Breast epithelium (tissue), 4 donors: ENCODE results near the gene PLEKHG4. TPM values are rescaled to one million over a fixed set of nuclear protein-coding genes. Genes with fewer than 3 reads are reported as not detected.
A peak's percentile ranks its signal among the peaks of the same experiment; 100 is the strongest.

ENCODE experiments used
- DNase-seq, 2 donors: peaks; one replicate each; pipeline ENCODE4 v3.0.0-alpha.2; 2019; ENCODE audit warnings: low spot score in 2 of 2
- H3K27ac ChIP-seq, 2 donors: fragments of 200-600 bp; sonication (generic) in 1 of 2; one replicate each; pipeline ENCODE4 v1.5.1; 2016 to 2019; ENCODE audit warnings: mild to moderate bottlenecking in 1 of 2
- H3K27me3 ChIP-seq, 2 donors: fragments of 200-600 bp; sonication (generic) in 1 of 2; one replicate each; pipeline versions ENCODE4 v1.5.1 to v1.6.0; 2017 to 2019; ENCODE audit warnings: control low read depth in 1 of 2, mild to moderate bottlenecking in 1 of 2
- H3K36me3 ChIP-seq: fragments of 200-600 bp; one replicate; pipeline ENCODE4 v1.5.1; 2019
- H3K4me1 ChIP-seq, 2 donors: fragments of 200-600 bp; sonication (generic); one replicate each; pipeline ENCODE4 v1.5.1; 2016 to 2019; ENCODE audit warnings: control low read depth in 1 of 2
- H3K4me3 ChIP-seq, 3 donors: fragments of 200-600 bp; sonication (generic); 1 replicate in 2 of 3; 2 replicates in 1 of 3; pipeline ENCODE4 v1.5.1; 2016 to 2019; ENCODE audit warnings: mild to moderate bottlenecking in 3 of 3, moderate library complexity in 2 of 3
- H3K9me3 ChIP-seq, 2 donors: fragments of 200-600 bp; sonication (generic) in 1 of 2; one replicate each; pipeline ENCODE4 v1.5.1; 2016 to 2019; ENCODE audit warnings: control low read depth in 1 of 2
- POLR2A ChIP-seq: fragments of 450-650 bp; IDR thresholded peaks from one replicate; pipeline ENCODE4 v1.6.1; 2016; ENCODE audit warnings: antibody characterized with exemption, mild to moderate bottlenecking, moderate library complexity
- POLR2AphosphoS5 ChIP-seq, 3 donors: sonication (generic); formaldehyde crosslinking; IDR thresholded peaks; one replicate each; pipeline ENCODE4 v1.6.1; 2017; ENCODE audit warnings: antibody characterized with exemption in 3 of 3
- intact Hi-C: fragments of 100-400 bp; cut with DNase I; formaldehyde crosslinking; loops from one replicate; pipeline ENCODE4 v1.15.1; 2023; ENCODE audit warnings: low total_unique reads
- total RNA-seq, 3 donors: library from RNA; depleted of rRNA; stranded (reverse); fragments of >200 nt; gene quantifications; one replicate each; pipeline ENCODE4 v1.1.0, GENCODE V29; 2016
- TF ChIP-seq, protein P1 (sequence below), 3 donors: fragments of 450-650 bp; IDR thresholded peaks; one replicate each; pipeline ENCODE4 v1.5.1; 2016 to 2017; ENCODE audit warnings: antibody characterized with exemption in 3 of 3, mild to moderate bottlenecking in 3 of 3, moderate library complexity in 3 of 3

PLEKHG4 gene
- total RNA-seq, 3 donors from 2014 or later, result 15.0 to 26.2 (median 19.8) TPM

DNA sequence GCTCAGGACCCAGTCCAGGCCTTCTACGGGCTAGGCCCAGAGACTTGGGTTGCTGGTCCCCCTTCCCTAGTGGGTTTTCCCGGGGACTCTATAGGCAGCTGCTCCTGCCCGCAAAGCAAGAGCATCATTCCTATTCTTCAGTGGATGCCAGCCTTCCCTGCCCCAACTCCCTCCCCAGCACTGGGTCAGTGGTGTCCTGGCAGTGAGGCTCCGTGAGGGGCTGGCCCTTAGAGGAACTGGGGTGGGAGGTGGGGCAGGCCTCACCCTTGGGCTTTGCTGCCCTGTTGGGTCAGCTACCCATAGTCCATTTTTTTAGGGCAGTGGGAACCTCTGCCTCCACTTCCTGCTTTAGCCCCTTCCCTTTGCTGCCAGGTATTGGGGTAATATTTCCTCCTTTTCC lies 7.9 kb upstream of the PLEKHG4 start:
- intact Hi-C loops, result no loop called here
- Histone ChIP-seq H3K27ac (no peak overlapping the region), H3K9me3 (no peaks in the 10 kb centered on the region), H3K36me3 (no peaks in the 10 kb centered on the region), H3K4me3 (no peak overlapping the region), H3K27me3 (no peaks in the 10 kb centered on the region), H3K4me1 (no peaks in the 10 kb centered on the region)
- TF ChIP-seq, protein P1, sequence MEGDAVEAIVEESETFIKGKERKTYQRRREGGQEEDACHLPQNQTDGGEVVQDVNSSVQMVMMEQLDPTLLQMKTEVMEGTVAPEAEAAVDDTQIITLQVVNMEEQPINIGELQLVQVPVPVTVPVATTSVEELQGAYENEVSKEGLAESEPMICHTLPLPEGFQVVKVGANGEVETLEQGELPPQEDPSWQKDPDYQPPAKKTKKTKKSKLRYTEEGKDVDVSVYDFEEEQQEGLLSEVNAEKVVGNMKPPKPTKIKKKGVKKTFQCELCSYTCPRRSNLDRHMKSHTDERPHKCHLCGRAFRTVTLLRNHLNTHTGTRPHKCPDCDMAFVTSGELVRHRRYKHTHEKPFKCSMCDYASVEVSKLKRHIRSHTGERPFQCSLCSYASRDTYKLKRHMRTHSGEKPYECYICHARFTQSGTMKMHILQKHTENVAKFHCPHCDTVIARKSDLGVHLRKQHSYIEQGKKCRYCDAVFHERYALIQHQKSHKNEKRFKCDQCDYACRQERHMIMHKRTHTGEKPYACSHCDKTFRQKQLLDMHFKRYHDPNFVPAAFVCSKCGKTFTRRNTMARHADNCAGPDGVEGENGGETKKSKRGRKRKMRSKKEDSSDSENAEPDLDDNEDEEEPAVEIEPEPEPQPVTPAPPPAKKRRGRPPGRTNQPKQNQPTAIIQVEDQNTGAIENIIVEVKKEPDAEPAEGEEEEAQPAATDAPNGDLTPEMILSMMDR (IDR thresholded peaks at IDR 0.05), result no peak
- TF ChIP-seq POLR2AphosphoS5 (IDR thresholded peaks at IDR 0.05) (no peak), POLR2A (no peak)
- DNase-seq, result no peak

DNA sequence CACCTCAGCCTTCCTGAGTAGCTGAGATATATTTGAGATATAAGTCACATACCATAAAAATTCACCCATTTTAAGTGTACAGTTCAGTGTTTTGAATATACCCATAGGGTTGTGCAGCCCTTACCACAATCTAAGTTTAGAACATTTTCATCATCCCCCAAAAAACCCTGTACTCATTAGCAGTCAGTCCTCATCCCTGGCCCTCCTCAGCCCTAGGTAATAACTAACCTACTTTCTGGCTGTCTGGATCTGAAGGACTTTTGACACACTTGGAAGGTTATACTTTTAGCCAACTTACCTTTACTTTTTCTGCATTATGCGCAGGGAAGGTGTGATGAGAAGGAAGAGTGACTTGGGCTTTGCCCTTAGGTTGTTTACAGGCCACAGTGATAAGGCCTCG lies 4.0 kb upstream of the PLEKHG4 start:
- Histone ChIP-seq H3K27me3 (no peaks in the 10 kb centered on the region), H3K4me3 (no peak overlapping the region), H3K36me3 (no peaks in the 10 kb centered on the region), H3K4me1 (peaks cover 7 to 8% of the 10 kb centered on the region in 2 donors), H3K9me3 (no peaks in the 10 kb centered on the region), H3K27ac (no peak overlapping the region)
- no peak for DNase-seq
- intact Hi-C loops, result no loop called here
- TF ChIP-seq POLR2A, result no peak
- no peak for TF ChIP-seq POLR2AphosphoS5 (IDR thresholded peaks at IDR 0.05)
- TF ChIP-seq, protein P1 (IDR thresholded peaks at IDR 0.05), result no peak

DNA sequence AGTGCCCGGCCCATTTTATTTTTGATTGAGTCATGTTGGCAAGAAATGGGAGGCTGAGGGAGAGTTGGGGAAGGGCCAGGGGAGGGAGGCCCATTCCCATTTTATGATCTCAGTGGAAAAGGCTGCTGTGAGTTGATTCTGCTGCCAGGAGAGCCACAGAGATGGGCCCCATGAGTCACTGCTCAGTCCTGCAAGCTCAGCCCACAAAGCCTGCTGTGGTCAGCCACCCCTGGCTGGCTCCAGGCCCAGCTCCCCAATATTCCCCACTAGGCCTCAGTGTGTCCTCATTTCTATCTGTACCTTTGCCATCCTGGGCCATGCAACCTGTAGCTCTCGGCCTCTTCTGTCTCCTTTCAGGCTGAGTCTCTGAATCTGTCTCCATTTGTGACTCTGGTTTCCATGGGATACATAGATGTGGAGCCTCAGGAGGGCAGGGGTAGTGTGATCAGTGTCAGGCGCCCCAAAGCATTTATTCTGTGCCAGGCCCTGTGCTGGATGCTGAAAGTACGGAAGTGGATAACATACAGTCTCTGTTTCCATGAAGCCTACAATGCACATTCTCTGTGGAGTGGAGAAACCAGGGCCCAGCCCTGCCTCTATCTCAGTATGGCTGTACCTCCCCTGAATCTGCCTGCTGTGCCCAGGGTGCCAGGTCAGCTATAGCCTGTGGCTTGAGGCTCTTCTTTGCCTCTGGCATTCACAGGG lies 1.9 kb upstream of the PLEKHG4 start:
- no peaks in the 10 kb centered on the region for H3K9me3 ChIP-seq
- H3K36me3 ChIP-seq, result no peaks in the 10 kb centered on the region
- intact Hi-C loops, result no loop called here
- peak overlapping the region in 2 of 3 donors; percentile 76 for H3K4me3 ChIP-seq
- H3K27me3 ChIP-seq, result no peaks in the 10 kb centered on the region
- H3K27ac ChIP-seq, result peak overlapping the region; percentile 89 to 91
- DNase-seq, result peak; percentile 68 to 81
- TF ChIP-seq POLR2A (no peak), POLR2AphosphoS5 (IDR thresholded peaks at IDR 0.05) (peak in 1 of 3 donors; percentile 23)
- TF ChIP-seq, protein P1 (IDR thresholded peaks at IDR 0.05), result no peak
- peaks cover 7 to 8% of the 10 kb centered on the region in 2 donors for H3K4me1 ChIP-seq

DNA sequence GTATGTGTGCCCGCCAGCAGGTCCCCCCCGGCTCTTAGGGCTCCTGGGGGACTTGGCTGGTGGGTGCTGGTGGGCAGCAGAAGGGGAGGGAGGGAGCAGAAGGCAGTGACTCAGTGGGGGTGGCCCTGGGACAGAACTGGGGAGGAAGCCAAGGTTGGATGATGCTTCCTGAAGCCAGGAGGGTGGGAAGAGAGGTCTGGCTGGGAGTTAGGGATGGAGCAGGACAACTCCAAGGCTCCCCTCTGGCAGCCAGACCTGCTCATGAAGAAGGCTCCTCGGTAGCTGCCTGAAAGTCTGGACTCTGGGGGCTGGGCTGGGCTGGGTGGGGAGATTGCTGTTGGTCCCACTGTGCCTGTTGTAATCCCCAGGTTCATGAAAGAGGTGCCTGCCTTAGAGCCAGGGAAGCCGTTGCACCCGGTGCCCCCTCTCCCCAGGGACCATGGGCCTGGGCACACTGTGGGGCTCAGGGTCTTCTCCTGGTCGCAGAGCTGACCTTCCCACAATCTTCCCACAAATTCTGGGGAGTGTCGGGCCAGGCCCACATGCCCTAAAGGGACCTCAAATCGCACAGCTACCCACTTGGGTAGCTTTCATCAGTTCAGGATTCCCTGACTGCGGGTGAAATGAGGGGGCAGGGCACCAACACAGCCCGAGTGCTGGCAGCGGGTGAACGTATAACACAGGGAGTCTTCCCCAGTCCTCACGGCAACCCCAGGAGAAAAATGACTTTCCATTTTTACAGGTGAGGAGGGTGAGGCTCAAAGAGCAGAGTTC lies 1.1 kb upstream of the PLEKHG4 start:
- H3K4me3 ChIP-seq, result peak overlapping the region; percentile 57 to 76 (median 76)
- TF ChIP-seq, protein P1 (IDR thresholded peaks at IDR 0.05), result no peak
- TF ChIP-seq POLR2AphosphoS5 (IDR thresholded peaks at IDR 0.05) (no peak), POLR2A (no peak)

DNA sequence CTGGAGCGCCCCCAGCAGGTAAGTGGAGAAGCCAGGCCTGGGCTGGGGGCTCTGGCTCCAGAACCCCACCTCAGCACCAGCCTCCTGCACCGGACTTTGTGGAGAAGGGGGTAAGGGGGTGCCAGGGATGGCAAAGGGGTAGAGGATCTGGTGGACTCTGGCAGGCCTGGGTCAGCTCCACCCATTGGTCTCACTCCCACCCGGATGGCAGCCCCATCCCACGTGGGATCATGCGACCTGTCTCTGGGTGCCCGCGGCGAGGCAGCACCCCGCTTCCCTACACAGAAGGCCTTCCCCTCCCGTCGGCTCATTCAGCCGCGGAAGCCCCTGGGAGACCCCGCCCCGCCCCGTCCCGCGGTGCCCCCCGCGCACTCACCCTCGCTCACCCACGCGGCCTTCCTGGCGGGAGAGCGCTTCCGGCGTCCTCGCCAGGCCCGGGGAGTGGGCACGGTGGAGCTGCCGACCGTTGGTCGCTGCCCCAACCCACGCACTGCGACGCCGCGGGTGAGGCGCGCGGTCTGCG lies 498 bp upstream of the PLEKHG4 start:
- no peak for DNase-seq
- Histone ChIP-seq H3K36me3 (no peaks in the 10 kb centered on the region), H3K27ac (peak overlapping the region; percentile 89 to 91), H3K4me1 (peaks cover 7 to 8% of the 10 kb centered on the region in 2 donors), H3K27me3 (no peaks in the 10 kb centered on the region), H3K4me3 (peak overlapping the region; percentile 57 to 76 (median 76)), H3K9me3 (no peaks in the 10 kb centered on the region)
- TF ChIP-seq, protein P1 (IDR thresholded peaks at IDR 0.05), result peak in 1 of 3 donors; percentile 10
- no peak for TF ChIP-seq POLR2AphosphoS5 (IDR thresholded peaks at IDR 0.05)
- intact Hi-C loops, result no loop called here

More for the DNA sequence above, 1.1 kb upstream of the PLEKHG4 start:
- peak overlapping the region; percentile 89 to 91 for H3K27ac ChIP-seq
- H3K9me3 ChIP-seq, result no peaks in the 10 kb centered on the region
- H3K27me3 ChIP-seq, result no peaks in the 10 kb centered on the region
- intact Hi-C loops, result no loop called here
- no peak for DNase-seq
- peaks cover 7 to 8% of the 10 kb centered on the region in 2 donors for H3K4me1 ChIP-seq
- H3K36me3 ChIP-seq, result no peaks in the 10 kb centered on the region
